ENCODE results near the gene DNAH2.

GRCh38 chr17:7721612-7722011 lies 4.1 kb downstream of the DNAH2 start:
- TF ChIP-seq CTCF (IDR thresholded peaks at IDR 0.05) (no peak), POLR2AphosphoS5 (IDR thresholded peaks at IDR 0.05) (no peak), POLR2A (IDR thresholded peaks at IDR 0.05) (no peak), EP300 (IDR thresholded peaks at IDR 0.05) (no peak)
